ENCODE data around the gene HS1BP3. TPM values are rescaled to one million over a fixed set of nuclear protein-coding genes. Genes with fewer than 3 reads are reported as not detected.

HS1BP3 gene
- total RNA-seq, 1 donor from 2014 or later = 20.1 TPM

- no peak for ATAC-seq
- intact Hi-C loops (cut with DNase I) = no loop called here
- DNase-seq (ENCODE audit: missing footprints) = no peak
These were observed 15.6 kb upstream of the HS1BP3 start, which contains the start of gene GDF7 for GRCh38 chr2:20666304-20667150. GDF7 (plus strand) TSS chr2:20667144; CDS start chr2:20667240, 96 bp downstream.

GRCh38 chr2:20666005-20666303, 15.1 kb upstream of the HS1BP3 start:
- DNase-seq (ENCODE audit: missing footprints) = no peak
- ATAC-seq = no peak
- intact Hi-C loops (cut with DNase I) = no loop called here

DNA sequence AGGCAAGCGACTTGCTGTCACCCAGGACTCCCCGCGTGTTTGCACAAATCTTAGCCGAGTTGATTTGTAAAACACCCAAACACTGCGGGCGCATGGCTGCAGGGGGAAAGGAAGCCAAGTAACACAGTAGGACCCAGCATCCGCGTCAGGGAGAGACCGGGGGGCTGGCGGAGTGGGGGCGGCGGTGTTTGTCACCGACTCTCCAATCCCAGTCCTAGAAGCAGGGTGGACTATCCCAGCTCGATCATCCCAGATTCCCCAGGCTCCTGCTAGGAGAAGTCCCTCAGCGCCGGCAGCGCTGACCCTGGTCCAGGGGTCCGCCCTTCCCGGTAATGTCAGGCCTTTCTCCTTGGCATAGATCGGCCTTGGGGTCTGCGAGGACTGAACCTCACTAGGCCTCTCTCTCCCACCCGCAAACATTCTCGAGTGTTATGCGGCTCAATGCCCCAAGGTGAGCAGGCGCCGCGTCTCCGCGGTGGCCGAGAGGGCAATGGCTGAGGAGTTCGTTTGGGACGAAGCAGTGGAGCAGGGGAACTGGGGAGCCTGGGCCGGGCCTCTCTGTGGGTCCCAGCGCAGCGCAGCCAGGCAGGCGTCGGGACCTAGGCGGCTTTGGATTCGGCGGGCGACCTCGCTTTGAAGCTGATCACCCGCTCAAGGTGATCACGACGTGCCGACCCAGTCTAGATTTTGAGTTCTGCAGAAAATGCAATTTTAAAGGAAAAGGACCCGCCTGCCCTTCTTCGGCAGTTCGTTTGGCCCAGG, 14.5 kb upstream of the HS1BP3 start:
- DNase-seq (ENCODE audit: missing footprints) (peak; percentile 21), ATAC-seq (no peak)

GRCh38 chr2:20664431-20665242, 13.7 kb upstream of the HS1BP3 start:
- ATAC-seq (no peak), DNase-seq (ENCODE audit: missing footprints) (peak; percentile 9)
- intact Hi-C loops (cut with DNase I) = no loop called here

More for the DNA sequence above, 14.5 kb upstream of the HS1BP3 start:
- intact Hi-C loops (cut with DNase I) = no loop called here

DNA sequence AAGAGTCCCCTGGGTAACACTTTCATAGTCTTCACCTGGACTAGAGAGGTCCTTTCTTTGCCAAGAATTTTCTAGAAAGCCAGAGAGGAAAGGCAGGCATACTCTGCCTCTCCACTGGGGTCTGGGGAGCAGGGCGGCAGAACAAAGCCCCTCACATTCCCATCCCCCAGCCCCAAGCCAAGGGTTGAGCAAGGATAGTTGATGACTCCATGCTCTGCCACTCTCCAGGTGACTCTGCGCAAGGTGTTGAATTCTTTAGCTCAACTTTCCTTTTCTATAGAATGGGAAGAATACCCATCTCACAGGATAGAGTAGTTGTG, 13.1 kb upstream of the HS1BP3 start:
- intact Hi-C loops (cut with DNase I) = no loop called here
- no peak for ATAC-seq
- no peak for DNase-seq (ENCODE audit: missing footprints)

- ATAC-seq (no peak), DNase-seq (ENCODE audit: missing footprints) (peak; percentile 15)
- intact Hi-C loops (cut with DNase I) = no loop called here
These were observed 12.5 kb upstream of the HS1BP3 start for GRCh38 chr2:20663196-20664070.

DNA sequence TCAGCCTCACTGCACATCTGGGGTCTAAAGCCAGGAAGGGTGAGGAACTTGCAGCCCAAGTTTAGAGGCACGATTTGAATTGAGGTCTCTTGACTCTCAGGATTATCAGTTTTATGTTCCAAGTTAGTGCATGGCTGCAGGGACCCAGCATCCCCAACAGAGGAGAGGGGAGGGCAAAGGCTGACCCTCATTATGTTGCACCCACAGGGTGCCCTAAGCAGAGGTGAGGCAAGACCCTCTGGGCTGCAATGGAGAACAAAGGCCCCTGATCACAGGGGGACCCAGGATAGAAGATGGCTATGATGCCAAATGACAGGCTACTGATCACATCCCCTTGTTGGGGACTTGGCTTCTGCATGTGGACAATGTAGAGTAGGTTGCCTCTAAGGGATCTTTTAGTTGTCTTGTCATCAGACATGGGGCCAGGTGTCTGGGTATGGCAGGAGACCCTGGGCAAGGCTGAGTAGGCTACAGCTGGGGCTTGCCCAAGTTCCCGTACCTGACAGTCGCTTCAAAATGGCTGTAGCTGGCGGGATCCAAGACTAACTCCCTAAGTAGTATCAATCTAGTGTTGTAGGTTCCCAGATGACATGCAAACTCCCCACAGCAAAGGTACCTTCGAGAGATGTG, 11.5 kb upstream of the HS1BP3 start:
- DNase-seq (ENCODE audit: missing footprints) (peak; percentile 41), ATAC-seq (no peak)
- intact Hi-C loops (cut with DNase I) = no loop called here

DNA sequence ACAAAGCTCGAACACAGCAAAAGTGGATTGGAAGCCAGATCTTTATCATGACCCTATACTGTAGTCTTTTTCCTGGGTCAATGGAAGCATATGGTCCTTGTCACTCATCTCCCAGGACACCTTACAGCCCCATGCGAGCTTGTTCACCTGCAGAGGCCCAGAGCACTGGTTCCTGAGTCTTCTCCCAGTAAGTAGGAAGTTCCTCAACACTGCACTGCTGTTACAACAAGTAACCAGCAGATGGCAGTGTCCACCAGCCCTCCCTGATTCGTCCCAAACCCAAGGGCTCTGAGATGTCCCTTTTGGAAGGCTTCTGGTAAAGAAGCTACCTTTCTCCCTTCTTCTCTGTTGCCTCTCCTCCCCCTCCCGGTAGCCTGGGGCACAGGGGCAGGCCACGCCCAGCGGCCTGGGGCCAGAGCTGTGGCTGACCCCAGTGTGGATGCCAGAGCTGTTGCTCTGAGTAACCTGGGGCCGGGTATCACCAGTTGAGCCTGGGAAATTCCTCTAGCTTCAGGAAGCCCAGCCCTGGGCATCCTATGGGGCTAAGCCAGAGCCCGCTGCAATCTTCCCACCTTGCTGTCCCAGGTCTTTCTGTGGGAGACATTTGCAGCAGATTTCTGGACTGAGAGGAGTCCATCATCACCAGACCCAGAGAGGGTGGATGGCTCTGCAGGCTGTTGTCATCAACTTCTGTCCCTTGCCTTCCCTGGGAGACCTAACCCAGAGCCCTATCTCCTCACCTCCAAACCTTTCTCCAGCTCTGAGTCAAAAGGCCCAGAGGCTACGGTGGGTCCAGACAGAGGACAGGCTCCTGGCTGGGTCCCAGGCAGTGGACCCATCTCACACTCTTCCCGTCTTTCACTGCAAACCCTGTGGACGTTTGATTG, 10.8 kb upstream of the HS1BP3 start:
- DNase-seq (ENCODE audit: missing footprints) (peak; percentile 60), ATAC-seq (peak; percentile 72)
- intact Hi-C loops (cut with DNase I) = loop anchor here (1.0 to 2.0 kb wide), 2 partner anchors 302 to 457 kb away; no protein-coding TSS in a partner anchor

DNA sequence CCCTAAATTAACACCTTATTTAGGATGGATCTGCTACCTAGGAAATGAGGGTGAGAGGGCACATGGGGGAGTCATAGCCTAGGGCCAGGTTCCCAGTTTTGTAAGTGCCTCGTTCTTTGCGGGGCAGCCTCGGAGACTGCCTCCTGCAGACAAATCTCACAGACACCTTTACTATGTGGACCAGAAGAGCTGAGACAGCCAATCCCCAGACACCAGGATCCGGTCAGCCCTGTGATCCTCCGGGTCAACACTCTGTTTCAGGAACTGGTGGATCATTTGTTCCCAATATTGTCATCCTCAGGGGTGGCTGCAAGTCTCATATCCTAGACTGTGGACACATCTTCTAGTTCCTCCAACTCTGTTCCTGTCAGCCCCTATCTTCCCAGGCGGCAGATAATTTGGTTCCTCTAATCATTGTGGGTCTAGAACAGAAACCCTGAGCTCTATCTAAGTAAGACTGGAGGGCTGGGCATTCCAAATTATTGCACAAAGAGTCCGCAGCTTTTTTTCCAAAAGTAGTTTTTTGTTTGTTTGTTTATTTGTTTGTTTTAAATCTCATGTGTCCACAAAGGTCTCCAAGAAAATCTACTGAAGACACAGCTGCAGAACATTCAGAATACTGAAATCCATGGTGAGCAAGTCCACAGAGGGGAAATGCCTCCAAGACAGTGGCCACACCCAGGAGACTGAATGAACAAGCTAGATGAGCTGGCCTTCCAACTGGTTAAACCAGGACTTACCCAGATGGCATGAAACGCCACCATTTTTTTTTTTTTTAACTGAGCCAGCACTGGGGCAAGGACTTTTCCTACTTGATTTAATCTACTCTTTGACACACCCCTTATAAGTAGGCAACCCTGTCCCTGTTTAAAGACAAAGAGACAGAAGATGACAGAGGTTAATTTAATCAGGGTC, 9.9 kb upstream of the HS1BP3 start:
- ATAC-seq = no peak
- peak; percentile 9 for DNase-seq (ENCODE audit: missing footprints)
- intact Hi-C loops (cut with DNase I) = loop anchor here (1.0 to 2.0 kb wide), 2 partner anchors 303 to 458 kb away; no protein-coding TSS in a partner anchor

DNA sequence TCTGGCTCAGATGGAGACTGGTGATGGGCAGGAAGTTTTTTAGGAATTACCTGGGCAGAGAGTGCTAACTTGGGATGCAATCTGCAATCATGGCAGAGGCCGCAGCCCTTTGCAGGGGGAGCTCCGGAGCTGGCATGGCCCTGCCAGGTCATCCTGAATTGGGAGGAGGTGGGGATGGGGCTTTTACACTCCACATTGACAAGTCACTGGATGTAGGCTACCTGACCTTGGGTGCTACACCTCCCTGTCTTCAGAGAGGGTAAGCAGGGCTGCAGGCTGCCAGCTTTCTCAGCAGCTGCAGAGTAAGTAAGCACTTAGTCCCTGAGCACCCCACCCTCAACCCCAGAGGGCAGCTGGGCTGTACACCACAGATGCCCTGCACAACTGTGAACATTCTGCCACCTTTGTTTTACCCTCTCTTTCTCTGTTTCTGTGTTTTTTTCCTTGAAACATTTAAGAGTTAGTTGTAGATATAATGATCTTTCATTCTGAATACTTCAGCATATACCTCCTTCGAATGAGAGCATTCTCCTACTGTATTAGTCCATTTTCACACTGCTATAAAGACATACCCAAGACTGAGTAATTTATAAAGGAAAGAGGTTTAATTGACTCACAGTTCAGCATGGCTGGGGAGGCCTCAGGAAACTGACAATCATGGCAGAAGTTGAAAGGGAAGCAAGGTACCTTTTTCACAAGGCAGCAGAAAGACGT, 6.8 kb upstream of the HS1BP3 start:
- DNase-seq (ENCODE audit: missing footprints) = peak; percentile 54
- intact Hi-C loops (cut with DNase I) = no loop called here
- ATAC-seq = no peak

- intact Hi-C loops (cut with DNase I) = no loop called here
- ATAC-seq = no peak
- no peak for DNase-seq (ENCODE audit: missing footprints)
These were observed 5.7 kb upstream of the HS1BP3 start for GRCh38 chr2:20656561-20656960.

DNA sequence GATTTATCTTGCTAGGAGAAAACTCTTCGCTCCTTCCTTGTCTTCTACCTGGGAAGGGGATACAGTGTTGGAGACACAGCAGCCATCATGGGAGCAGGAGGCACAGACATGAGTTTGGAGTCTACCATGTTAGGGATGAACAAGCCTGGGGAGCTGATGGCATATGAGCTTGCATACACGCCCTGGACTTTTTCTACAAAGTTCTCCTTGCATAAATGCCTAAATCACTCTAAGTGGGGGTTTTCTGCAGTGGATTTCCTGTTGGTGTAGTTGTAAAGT, 3.6 kb upstream of the HS1BP3 start:
- ATAC-seq (no peak), DNase-seq (ENCODE audit: missing footprints) (no peak)
- intact Hi-C loops (cut with DNase I) = no loop called here

DNA sequence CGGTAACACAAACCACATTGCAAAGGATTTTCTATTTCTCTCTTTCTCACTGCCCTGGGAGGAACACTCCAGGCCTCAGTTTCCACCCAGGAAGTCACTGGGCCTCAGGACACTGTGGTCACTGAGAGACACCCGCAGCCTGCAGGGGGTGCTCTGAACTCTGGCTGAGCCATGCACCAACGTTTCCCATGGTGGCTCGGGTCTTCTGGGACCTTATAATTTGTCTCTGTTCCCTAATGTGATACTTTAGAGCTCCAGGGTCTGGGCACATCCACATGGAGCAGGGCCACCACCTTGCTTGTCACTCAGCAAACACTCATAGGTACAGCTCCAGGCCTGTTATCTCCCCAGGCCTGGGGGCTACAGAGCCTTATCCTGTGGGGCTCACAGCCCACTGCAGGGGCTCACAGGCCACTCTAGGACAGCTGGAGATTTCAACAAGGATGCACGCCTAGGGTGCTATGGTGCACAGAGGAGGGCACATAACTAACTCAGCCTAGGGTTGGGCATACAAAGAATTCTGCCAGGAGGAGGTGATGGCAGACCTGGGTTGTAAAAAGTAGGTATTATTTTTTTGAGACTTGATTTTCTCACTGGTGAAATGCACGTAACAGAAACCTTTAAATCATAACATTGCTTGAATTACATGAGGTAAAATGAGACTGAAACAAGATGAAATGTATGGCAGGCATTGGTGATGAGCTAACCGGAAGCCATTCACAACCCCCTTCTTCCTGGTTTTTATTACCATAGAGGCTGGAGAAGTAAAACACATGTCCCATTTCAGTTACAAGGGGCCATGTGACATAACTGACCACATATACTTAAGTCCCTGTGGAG, 3.0 kb upstream of the HS1BP3 start:
- DNase-seq (ENCODE audit: missing footprints) (peak; percentile 47), ATAC-seq (no peak)
- intact Hi-C loops (cut with DNase I) = no loop called here

DNA sequence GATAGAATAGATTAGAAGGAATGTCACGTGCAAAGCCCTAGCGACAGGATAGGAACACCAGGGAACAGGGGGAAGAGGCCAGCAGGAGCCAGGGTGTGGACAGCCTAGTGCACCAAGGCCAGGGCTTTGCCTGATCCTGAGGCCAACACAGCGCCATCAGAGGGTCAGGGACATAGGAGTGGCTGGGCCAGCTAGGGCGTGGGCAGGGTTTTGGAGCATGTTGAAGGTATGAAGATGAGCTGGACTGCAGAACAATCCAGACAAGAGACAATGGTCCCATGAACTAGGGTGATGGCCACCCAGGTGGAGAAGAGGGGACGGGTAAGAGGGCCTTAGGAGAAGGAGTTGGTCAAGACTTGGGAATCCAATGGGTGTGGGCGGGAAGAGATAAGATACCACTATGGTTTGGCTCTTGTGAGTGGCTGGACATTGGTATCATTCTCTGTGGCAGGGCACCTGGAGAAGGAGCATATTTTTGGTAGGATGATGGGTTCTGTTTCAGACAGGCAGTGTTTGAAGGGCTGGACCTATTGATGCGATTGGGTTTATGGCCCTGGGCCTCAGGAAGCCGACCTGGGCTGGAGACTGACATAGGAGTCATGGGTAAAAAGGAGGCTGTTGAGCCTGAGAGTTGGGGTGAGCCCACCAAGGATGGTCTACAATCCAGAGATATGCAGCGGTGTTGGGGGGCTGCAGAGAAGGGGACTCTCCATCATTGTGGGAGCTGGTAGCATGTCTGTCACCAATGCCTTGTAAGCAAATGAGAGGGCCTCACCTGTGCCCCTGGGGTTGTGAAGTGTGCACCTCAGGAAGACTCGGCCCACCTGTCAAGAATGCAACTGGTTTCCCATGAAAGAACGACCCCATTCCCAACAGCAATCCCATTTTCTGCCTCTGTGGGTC, 2.0 kb upstream of the HS1BP3 start:
- ATAC-seq = no peak
- intact Hi-C loops (cut with DNase I) = no loop called here
- DNase-seq (ENCODE audit: missing footprints) = peak; percentile 50

Measured in Right ventricle myocardium inferior (tissue), 1 donor.